Nephron progenitor cell (in vitro differentiated cells): Measurements from ENCODE around the gene BACE1.
A peak's percentile ranks its signal among the peaks of the same experiment; 100 is the strongest.

Source experiments
- DNase-seq: peaks from one replicate; pipeline ENCODE4 v3.0.0; 2021
- H3K27ac Mint-ChIP-seq: 2 replicates; pipeline ENCODE4 v1.8.0; 2021; ENCODE audit warnings: mild to moderate bottlenecking, moderate library complexity, mixed read lengths
- H3K27me3 Mint-ChIP-seq: 2 replicates; pipeline ENCODE4 v1.8.0; 2021; ENCODE audit warnings: mild to moderate bottlenecking, low read depth, mixed read lengths; ENCODE audit not compliant: poor library complexity
- H3K36me3 Mint-ChIP-seq: 2 replicates; pipeline ENCODE4 v1.8.0; 2021; ENCODE audit warnings: low read depth, mixed read lengths
- H3K4me1 Mint-ChIP-seq: 2 replicates; pipeline ENCODE4 v1.8.0; 2021; ENCODE audit warnings: mixed read lengths
- H3K4me3 Mint-ChIP-seq: 2 replicates; pipeline ENCODE4 v1.8.0; 2021; ENCODE audit warnings: mild to moderate bottlenecking, moderate library complexity, mixed read lengths
- H3K9me3 Mint-ChIP-seq: 2 replicates; pipeline ENCODE4 v1.8.0; 2021; ENCODE audit warnings: mild to moderate bottlenecking, moderate library complexity, mixed read lengths
- CTCF ChIP-seq: fragments of 200-600 bp; sonication (generic); IDR thresholded peaks from 2 replicates; pipeline ENCODE4 v1.5.0; 2021; ENCODE audit warnings: antibody characterized with exemption

BACE1 gene

GRCh38 chr11:117337076-117337475 lies 21.0 kb upstream of the BACE1 start:
- no peak for DNase-seq
- no peak for TF ChIP-seq CTCF
- Mint-ChIP-seq H3K9me3 (no peaks in the 10 kb centered on the region), H3K27ac (no peak overlapping the region), H3K4me1 (peaks cover 4% of the 10 kb centered on the region), H3K27me3 (peaks cover 2% of the 10 kb centered on the region), H3K36me3 (peaks cover 47% of the 10 kb centered on the region), H3K4me3 (no peak overlapping the region)

GRCh38 chr11:117335399-117335798 lies 19.3 kb upstream of the BACE1 start:
- peaks cover 4% of the 10 kb centered on the region for H3K4me1 Mint-ChIP-seq
- H3K27me3 Mint-ChIP-seq, result no peaks in the 10 kb centered on the region
- no peak overlapping the region for H3K4me3 Mint-ChIP-seq
- H3K27ac Mint-ChIP-seq, result peak overlapping the region; percentile 70
- H3K9me3 Mint-ChIP-seq, result no peaks in the 10 kb centered on the region
- no peak for TF ChIP-seq CTCF
- peaks cover 34% of the 10 kb centered on the region for H3K36me3 Mint-ChIP-seq
- no peak for DNase-seq

GRCh38 chr11:117334896-117335295 lies 18.8 kb upstream of the BACE1 start:
- Mint-ChIP-seq H3K36me3 (peaks cover 29% of the 10 kb centered on the region), H3K4me3 (no peak overlapping the region), H3K27me3 (no peaks in the 10 kb centered on the region), H3K27ac (peak overlapping the region; percentile 70), H3K4me1 (peaks cover 8% of the 10 kb centered on the region), H3K9me3 (no peaks in the 10 kb centered on the region)
- no peak for DNase-seq
- TF ChIP-seq CTCF, result no peak

GRCh38 chr11:117333917-117334316 lies 17.9 kb upstream of the BACE1 start:
- H3K27me3 Mint-ChIP-seq, result no peaks in the 10 kb centered on the region
- no peaks in the 10 kb centered on the region for H3K9me3 Mint-ChIP-seq
- no peak for TF ChIP-seq CTCF
- peaks cover 10% of the 10 kb centered on the region for H3K4me1 Mint-ChIP-seq
- peaks cover 29% of the 10 kb centered on the region for H3K36me3 Mint-ChIP-seq
- no peak for DNase-seq
- H3K27ac Mint-ChIP-seq, result no peak overlapping the region
- no peak overlapping the region for H3K4me3 Mint-ChIP-seq

GRCh38 chr11:117332843-117333242 lies 16.8 kb upstream of the BACE1 start:
- peaks cover 19% of the 10 kb centered on the region for H3K36me3 Mint-ChIP-seq
- H3K27me3 Mint-ChIP-seq, result no peaks in the 10 kb centered on the region
- no peak for DNase-seq
- no peaks in the 10 kb centered on the region for H3K9me3 Mint-ChIP-seq
- H3K4me1 Mint-ChIP-seq, result peaks cover 10% of the 10 kb centered on the region
- no peak for TF ChIP-seq CTCF
- no peak overlapping the region for H3K27ac Mint-ChIP-seq
- no peak overlapping the region for H3K4me3 Mint-ChIP-seq

GRCh38 chr11:117328375-117329010 lies 12.4 kb upstream of the BACE1 start:
- Mint-ChIP-seq H3K27me3 (no peaks in the 10 kb centered on the region), H3K4me3 (no peak overlapping the region), H3K36me3 (no peaks in the 10 kb centered on the region), H3K9me3 (no peaks in the 10 kb centered on the region), H3K4me1 (peaks cover 6% of the 10 kb centered on the region), H3K27ac (no peak overlapping the region)
- peak; percentile 8 for DNase-seq
- no peak for TF ChIP-seq CTCF
